ENCODE results near the gene CTXN1.

Gene CTXN1

DNA sequence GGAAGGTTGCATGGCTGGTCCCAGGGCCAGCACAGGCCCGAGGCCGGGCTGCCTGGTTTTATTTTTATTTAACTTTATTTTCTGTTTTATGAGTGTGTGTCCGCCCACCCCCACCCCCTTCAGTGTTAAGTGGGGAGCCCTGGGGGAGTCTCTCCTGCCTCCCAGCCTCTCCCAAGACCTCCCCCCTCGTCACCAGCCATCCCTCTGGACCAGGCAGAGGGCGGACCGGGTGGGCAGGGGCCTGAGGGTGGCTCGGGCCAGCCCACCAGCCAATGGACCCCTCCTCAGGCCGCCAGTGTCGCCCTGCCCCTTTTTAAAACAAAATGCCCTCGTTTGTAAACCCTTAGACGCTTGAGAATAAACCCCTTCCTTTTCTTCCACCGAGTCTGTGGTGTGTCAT is 11.8 kb downstream of the CTXN1 start:
- DNase-seq (ENCODE audit: low spot score): no peak

DNA sequence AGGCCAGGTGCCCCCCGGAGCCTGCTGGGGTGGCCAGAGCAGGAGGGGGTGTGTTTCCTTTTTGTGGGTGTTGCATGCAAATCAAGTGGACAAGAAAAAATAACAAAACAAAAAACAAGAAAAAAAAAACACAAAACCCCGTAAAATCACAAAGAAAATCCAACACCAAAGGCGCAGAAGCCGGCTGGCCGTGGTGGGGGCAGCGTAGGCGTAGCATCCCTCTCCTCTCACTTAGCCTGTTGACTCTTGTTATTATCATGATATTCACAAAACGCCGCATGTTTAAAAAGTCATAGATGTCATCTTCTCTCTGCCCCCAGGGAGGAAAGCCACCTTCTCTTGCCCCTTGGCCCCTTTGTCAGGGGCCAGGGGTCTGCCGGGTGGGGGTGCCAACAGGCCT is 12.3 kb downstream of the CTXN1 start:
- no peak for DNase-seq (ENCODE audit: low spot score)

DNA sequence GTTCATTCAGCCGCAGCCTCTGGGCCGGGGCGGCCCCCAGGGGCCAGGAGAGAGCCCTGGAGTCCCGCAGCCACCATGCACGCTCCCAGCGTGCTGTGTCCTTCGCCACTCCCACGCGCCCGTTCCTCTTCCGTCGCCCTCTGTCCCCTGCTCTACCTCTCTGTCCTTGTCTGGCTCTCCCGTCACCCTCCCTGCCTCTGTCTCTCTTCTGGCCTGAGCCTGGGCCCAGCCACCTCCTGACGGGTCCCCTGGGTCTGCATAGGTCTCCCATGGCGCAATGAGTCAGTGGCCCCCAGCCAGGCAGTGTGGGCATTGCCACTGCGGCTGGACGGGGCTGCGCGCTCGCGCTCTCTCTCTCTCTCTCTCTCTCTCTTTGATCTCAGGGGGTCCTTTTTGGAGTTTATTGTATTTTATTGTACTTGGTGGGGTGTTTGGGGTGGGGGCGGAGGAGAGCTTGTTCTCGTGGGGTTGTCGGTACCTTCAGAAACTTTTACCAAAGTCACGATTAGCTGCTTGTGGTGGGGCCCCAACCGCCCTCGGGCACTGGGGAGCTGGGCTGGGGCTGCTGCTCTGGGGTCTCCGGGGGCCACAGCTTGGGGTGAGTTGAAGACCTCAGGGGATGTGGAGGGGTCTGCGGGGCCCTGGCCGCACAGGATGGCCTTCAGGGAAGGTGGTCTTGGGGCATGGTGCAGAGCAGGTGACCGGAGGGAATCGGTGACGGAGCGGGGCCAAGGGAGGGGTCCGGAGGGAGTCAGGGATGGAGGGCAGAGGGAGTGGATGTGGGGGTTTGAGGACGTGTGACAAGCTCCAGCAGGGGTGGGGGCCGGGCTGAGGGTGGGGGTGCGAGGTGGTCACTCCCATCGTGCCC is 13.0 kb downstream of the CTXN1 start:
- DNase-seq (ENCODE audit: low spot score): no peak

DNA sequence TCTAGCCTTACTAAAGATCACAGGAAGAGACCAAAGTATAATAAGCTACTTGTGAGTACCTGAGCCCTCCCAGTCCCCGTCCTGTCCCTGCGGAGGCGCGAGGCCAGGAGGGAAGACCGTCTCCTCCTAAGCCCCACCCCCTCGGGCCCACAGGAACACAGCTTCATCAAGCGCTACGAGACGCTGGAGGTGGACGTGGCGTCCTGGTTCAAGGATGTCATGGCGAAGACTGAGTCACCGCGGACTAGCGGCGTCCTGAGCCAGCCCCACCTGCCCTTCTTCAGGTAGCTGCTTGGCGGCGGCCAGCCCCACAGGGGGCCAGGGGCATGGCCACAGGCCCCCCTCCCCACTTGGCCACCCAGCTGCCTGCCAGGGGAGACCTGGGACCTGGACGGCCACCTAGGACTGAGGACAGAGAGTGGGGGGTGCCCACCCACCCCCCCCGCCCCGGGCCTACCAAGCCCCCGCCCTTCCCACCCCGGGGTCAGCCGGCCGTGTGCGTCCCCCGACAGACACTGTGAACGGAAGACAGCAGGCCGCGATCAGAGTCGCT is 13.7 kb downstream of the CTXN1 start:
- no peak for DNase-seq (ENCODE audit: low spot score)

DNA sequence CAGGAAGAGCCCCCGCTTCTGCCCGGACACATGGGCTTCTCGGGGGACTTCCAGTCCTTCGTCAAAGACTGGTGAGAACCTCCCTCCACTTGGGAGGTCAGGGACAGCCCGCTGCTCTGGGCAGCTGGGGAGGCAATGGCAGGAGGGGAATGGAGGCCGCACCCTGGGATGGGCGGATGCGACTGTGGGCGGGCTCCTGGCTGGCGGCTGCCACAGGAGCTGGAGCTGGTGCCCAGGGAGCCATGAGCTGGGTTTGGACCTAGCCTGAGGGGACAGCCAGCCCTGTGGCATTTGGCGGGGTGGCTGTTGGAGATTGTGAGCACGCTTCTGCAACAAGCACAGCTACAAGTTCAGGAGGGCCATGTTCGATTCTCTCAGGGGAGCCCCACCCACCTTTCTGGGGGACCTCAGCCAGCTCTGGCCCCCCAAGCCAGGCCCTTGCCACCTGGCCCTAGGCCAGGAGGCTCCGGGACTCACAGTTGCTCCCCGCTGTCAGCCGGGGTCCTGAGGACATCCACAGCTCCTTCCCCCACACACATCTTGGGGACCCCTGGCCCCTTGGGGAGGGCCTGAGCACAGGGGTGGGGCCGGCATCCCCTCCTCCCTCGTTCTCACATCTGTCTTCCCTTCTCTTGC is 14.3 kb downstream of the CTXN1 start:
- DNase-seq (ENCODE audit: low spot score): no peak

DNA sequence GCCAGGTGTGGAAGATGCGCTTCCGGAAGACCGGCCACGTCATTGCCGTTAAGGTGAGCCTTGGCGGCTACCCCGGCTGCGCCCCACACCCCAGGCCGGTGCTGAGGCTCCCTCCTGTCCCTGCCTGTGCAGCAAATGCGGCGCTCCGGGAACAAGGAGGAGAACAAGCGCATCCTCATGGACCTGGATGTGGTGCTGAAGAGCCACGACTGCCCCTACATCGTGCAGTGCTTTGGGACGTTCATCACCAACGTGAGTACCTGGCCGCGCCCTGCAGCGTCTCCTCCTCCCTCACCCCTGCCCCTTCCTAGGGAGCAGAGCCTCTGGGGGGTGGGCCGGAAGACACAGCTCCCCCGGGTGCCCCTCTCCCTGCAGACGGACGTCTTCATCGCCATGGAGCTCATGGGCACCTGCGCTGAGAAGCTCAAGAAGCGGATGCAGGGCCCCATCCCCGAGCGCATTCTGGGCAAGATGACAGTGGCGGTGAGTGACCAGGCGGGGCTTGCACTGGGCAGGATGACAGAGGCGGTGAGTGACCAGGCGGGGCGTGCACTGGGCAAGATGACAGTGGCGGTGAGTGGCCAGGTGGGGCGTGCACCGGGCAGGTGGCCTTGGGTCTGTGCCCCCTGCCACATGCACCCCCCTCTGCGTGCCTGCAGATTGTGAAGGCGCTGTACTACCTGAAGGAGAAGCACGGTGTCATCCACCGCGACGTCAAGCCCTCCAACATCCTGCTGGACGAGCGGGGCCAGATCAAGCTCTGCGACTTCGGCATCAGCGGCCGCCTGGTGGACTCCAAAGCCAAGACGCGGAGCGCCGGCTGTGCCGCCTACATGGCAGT is 15.4 kb downstream of the CTXN1 start:
- DNase-seq (ENCODE audit: low spot score): no peak

DNA sequence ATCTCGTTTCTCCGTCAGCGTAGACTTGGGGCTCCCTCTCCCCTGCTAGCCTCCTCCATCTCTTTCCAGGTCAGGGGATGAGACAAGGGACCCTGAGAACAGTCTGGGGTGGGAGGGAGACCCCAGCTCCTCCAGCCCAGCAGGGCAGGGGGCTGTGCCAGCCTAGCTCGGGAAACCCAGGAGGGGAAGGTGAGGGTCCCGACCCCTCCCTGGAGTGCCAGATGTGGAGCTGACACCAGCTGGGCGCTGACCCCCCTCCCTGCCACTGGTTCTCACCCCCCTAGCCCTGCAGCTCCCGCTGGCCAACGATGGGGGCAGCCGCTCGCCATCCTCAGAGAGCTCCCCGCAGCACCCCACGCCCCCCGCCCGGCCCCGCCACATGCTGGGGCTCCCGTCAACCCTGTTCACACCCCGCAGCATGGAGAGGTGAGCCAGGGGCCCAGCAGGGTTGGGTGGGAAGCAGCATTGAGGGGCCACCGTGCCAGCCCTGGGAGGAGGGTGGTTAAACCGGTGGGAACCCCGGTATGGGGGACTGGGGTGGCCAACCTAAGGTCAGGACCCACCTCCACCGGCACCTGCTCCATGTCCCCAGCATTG is 16.4 kb downstream of the CTXN1 start:
- no peak for DNase-seq (ENCODE audit: low spot score)

DNA sequence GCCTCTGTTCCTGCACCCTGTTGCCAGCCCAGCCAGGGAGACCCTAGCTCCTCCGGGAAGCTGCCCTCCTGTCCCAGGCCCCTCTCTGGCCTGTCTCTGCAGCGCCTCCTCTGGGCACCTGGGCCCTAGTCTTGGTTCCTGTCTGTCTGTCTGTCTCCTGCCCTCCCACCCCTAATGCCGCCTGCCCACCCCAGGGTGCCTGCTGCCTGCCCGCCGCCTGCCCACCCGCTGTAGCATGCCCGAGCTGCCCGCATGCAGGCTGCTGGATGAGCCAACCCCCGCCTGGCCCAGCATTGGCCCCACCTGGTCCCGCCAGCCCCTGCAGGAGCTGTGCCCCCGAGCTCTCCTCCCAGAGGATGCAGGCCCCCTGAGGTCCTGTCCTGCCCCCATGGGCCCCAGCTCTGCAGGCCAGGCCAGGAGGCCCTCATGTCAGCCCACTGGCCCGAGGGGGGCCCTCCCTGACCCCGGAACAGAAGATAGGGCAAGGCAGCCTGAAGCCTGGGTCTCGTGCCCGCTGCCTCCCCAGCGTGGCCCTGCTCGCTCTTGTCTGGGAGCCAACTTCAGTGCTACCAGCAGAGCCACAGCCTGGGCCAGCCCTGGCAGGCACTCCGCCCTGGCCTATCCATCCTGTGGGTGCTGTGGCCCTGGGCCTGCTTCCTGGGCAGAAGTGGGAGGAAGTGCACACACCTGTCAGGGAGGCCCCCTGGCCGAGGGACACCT is 17.0 kb downstream of the CTXN1 start:
- no peak for DNase-seq (ENCODE audit: low spot score)

DNA sequence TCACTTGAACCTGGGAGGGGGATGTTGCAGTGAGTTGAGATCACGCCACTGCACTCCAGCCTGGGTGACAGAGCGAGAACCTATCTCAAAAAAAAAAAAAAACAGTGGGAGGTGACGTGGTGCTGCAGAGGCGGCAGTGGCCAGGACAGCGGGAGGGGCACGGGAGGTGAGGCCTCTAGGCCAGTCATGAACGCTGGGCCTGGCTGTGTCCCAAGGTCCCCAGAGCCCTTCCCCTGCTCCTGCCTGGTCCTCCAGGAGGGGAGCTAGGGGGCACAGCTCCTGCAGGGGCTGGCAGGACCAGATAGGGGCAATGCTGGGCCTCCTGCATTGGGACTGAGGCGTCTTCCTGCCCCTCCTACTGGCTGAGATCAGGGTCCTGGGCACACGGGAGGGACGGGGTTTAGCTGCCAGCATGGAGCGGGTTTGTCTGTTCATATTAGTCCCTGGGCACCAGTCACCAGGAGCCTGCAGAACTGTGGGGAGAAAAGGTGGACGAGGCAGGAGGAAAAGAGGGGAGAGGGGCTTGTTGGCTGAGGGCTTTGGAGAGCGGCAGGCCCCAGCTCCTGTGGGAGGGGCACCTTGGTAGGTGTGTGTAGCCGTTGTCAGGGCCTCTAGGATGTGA is 17.7 kb downstream of the CTXN1 start:
- DNase-seq (ENCODE audit: low spot score): no peak

DNA sequence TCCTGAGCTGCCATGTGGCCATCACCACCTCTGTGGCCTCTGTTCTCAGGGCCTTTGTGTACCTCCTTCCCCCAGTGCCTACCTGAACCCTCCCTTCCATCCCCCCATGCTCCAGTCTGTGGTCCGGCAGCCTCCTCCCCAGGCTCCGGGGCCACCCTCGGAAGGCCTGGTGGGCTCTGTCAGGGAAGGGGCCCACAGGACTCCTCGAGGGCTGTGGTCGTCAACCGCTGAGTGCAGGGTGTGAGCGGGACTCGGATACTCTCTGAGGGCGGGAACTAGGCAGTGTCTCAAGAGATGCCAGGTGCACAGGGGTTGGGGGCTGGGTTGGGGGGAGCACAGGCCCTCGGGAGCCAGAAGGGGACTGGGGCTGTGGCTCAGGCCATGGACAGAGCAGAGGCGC is 18.4 kb downstream of the CTXN1 start:
- DNase-seq (ENCODE audit: low spot score): no peak

DNA sequence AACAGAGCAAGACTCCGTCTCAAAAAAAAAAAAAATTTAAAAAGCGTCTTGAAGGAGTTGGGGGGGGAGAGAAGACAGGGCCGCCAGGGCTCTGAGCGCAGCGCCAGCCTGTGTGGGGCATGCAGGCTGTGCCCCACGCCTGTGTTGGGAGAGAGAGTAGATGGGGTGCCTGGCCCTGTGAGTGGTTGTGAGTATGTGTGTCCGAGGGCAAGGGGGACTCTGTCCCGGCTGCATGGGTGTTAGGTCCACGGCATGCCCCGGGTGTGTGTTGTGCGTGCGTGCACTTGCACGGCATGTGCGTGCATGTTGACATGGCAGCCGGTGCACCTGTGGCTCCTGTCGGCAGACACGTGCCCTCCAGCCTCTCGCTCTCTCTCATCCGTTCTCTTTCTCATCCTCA is 18.8 kb downstream of the CTXN1 start:
- no peak for DNase-seq (ENCODE audit: low spot score)

DNA sequence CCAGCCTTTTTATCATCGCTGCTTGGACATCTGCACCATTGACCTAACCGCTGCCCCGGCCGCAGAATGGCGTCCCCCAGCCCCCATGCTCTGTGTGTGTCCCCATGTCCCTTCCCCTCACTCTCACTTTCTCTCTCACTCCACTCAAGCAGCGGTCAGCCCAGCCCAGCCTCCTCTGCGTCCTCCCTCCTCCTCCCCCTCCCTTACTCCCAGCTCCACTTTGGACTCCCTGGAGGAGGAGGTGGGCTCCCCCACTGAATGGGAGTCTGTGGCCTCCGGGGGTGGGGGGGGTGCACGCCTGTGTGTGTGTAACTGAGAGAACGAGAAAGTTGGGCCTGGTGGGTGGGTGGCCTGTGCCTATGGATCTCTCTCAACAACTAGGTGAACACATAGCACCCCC is 20.1 kb downstream of the CTXN1 start:
- no peak for DNase-seq (ENCODE audit: low spot score)

DNA sequence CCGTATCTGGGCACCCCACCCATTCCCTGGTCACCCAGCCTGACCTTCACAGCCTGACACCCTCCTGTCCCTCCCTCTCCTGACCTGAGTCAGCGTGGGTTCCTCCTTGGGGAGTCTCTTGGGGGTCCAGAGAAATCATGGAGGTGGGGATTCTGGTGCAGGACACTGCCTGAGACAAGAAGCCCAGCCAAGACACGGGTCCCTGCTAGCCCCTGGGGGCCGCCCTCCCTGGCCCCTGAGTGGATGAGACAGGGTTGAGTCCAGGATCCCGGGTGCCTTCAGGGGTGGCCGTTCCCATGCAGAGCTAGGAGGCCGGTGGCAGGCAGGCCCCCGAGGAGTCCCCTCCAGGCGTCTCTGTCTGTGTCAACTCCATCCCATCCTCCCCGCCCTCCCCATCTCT is 20.7 kb downstream of the CTXN1 start:
- DNase-seq (ENCODE audit: low spot score): no peak

DNA sequence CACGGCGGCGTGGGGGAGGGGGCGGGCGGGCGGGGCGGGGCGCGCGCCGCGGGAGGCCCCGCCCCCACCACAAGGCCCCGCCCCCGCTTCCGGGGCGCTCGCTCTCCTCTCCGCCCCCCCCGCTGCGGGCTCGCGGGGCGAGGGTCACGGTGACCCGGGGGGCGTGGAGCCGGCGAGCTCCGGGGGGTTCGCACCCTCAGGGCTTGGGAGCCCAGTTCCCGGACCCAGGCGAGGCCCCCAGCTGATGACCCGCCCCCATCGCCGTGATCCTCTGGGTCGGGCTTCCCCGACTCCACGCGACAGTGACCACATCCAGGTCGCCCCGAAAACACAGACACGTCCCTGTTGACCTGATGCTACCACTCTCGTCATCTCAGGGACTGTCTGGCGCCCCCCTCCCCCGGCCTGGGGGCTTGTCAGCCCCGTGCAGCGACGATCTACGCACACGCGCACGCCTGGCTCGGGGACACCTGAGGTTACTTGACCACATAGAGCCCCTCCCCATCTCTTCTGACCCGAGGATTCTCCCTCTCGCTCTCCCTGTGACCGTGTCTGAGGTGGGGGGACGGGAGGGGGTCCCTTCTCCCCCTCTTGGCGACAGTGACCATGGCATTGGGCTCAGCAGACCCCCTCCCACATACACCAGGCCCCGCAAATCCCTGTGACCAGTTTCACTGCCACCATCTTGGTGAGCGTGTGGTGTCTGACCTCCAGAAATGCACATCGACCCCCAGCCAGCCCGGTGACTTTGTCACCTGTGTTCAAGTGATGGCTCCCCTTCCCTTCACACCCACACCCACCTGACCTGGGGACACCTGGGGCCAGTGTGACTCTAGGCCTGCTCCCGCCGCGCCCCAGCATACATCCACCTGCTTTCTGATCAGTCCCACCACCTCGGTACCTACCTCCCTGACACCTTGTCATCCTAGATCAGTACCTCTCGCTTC is 21.6 kb downstream of the CTXN1 start:
- peak; percentile 40 for DNase-seq (ENCODE audit: low spot score)

DNA sequence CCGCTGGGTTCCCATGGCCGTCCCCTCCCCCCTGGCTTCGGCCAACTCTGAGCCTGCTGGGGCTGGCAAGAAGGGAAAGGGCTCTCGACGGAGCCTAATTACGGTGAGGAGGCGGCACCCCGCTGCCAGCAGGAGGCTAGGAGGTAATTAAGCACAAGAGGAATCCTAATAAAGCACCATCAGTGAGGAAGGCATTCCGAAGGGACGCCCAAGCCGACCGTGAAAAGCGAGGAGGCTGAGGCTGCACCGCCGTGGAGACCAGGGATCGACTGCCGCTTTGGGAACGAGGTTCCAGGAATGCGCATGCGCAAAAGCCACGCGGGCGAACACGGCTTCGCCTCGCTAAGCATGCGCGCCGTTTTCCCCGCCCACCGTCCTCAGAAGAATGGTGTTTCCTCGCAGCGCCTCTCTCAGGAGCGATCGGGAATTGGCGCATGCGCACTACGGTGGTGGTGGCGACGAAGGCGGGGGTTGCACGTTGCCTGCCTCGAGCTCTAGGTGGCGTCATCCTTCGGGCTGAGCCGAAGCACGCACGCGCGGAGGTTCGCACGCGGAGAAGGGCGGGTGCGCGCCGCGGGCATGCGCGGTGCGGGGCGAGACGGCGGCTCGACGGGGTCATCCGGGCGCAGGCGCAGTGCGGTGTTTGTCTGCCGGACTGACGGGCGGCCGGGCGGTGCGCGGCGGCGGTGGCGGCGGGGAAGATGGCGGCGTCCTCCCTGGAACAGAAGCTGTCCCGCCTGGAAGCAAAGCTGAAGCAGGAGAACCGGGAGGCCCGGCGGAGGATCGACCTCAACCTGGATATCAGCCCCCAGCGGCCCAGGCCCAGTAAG is 22.5 kb downstream of the CTXN1 start, which contains the start of gene MAP2K7:
Gene MAP2K7 (plus strand): TSS at position 634 of the 830 bp plus-strand sequence. CDS start 68 bp downstream, at position 702.
- peak; percentile 95 for DNase-seq (ENCODE audit: low spot score)

DNA sequence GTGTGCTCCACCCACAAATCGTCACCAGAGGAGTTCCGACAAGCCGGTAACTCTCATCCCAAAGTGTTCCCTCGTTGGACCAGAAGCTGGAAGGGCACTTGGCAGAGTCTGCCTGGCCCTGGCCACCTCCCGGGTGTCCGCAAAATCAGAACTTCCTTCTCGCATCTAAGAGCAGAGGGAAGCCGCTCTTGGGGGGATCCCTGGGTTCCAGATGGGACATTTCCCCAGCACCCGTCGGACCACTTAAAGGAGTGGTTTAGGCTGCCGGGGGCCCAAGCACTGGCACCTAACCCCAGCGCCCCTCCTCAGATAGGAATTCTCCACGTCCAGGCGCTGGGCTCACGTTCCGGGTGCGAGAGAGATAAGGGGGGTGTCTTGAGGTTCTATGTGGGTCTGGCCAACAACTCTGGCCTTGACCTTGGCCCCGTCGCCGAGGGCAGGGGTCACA is 23.1 kb downstream of the CTXN1 start:
- DNase-seq (ENCODE audit: low spot score): no peak

DNA sequence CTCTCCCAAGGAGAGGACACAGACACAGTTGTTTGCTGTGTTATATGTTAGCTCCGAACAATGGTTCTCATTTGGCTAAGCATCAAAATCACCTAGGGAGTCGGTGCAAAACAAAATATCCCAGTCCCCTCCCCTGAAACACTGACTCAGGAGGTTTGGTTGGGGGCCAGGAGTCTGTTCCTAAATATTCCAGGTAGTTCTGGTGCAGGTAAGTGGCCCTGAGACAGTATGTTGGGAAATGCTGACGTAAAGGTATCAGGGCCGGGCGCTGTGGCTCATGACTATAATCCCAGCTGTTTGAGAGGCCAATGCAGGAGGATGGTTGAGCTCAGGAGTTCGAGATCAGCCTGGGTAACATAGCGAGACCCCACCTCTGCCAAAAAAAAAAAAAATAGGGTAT is 24.6 kb downstream of the CTXN1 start:
- DNase-seq (ENCODE audit: low spot score): no peak

DNA sequence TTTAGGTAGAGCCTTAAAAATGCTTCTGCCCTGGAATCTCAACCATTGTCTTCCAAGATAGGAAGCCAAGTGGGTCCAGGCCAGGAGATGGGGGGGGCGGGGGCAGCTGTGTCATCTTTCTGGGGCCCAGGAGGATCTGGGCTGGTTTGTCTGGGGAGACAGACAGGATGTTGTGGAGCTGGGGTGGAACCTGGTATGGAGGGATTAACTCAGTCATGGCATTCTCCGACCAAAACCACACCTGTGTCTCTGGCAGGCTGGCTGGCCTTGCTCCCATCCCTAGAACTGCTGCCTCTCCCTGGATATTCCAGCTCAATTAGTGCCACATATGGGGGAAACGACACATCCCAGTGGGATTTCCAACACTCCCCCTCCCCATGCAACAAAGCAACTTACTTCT is 25.0 kb downstream of the CTXN1 start:
- no peak for DNase-seq (ENCODE audit: low spot score)

DNA sequence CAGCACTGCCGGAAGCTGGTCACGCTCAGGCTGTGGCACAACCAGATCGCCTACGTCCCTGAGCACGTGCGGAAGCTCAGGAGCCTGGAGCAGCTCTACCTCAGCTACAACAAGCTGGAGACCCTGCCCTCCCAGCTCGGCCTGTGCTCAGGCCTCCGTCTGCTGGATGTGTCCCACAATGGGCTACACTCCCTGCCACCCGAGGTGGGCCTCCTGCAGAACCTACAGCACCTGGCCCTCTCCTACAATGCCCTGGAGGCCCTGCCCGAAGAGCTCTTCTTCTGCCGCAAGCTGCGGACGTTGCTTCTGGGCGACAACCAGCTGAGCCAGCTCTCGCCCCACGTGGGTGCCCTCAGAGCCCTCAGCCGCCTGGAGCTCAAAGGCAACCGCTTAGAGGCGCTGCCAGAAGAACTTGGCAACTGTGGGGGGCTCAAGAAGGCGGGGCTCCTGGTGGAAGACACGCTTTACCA is 25.5 kb downstream of the CTXN1 start:
- DNase-seq (ENCODE audit: low spot score): no peak

Measured in HuH-7 (cell line).